GM23338 (cell line): ENCODE results near the gene MAP3K5. TPM values are rescaled to one million over a fixed set of nuclear protein-coding genes. Genes with fewer than 3 reads are reported as not detected.

Experiments
- ATAC-seq: fragments of 200-7000 bp; cut with Tn5 transposase; 3 replicates; pipeline ENCODE4 v1.9.1; 2020
- DNase-seq: peaks from one replicate; pipeline ENCODE4 v3.0.0-alpha.2; 2015; ENCODE audit warnings: low spot score
- H2AFZ ChIP-seq: fragments of 200-600 bp; sonication (generic); 2 replicates; pipeline ENCODE4 v1.8.0; 2016; ENCODE audit warnings: antibody characterized with exemption, mild to moderate bottlenecking, moderate library complexity
- H3F3A ChIP-seq: fragments of 200-600 bp; sonication (generic); replicated peaks from 2 replicates; pipeline ENCODE4 v1.8.0; 2017; ENCODE audit warnings: antibody characterized with exemption, mixed run types, low read depth
- H3K27ac ChIP-seq: fragments of 200-600 bp; sonication (generic); 2 replicates; pipeline ENCODE4 v1.6.1; 2016; ENCODE audit warnings: low read depth
- H3K27me3 ChIP-seq: fragments of 200-600 bp; sonication (generic); 2 replicates; pipeline ENCODE4 v1.8.0; 2016; ENCODE audit warnings: mild to moderate bottlenecking, mixed run types, moderate library complexity; ENCODE audit not compliant: insufficient read depth
- H3K36me3 ChIP-seq: fragments of 200-600 bp; sonication (generic); 2 replicates; pipeline ENCODE4 v1.8.0; 2016; ENCODE audit warnings: mild to moderate bottlenecking; ENCODE audit not compliant: insufficient read depth
- H3K4me1 ChIP-seq: fragments of 200-600 bp; sonication (generic); 2 replicates; pipeline ENCODE4 v1.8.0; 2016; ENCODE audit warnings: mild to moderate bottlenecking, moderate library complexity; ENCODE audit not compliant: insufficient read depth
- H3K4me2 ChIP-seq: fragments of 200-600 bp; sonication (generic); 2 replicates; pipeline ENCODE4 v1.7.1; 2017; ENCODE audit warnings: mixed run types
- H3K4me3 ChIP-seq: fragments of 200-600 bp; sonication (generic); 2 replicates; pipeline ENCODE4 v1.6.1; 2016; ENCODE audit warnings: mixed run types
- H3K79me2 ChIP-seq: fragments of 200-600 bp; sonication (generic); replicated peaks from 2 replicates; pipeline ENCODE4 v1.8.0; 2017; ENCODE audit warnings: mild to moderate bottlenecking; ENCODE audit not compliant: insufficient read depth
- H3K9me2 ChIP-seq: fragments of 200-600 bp; sonication (generic); 2 replicates; pipeline ENCODE4 v1.8.0; 2017; ENCODE audit not compliant: insufficient read depth
- H4K20me1 ChIP-seq: fragments of 200-600 bp; sonication (generic); replicated peaks from 2 replicates; pipeline ENCODE4 v1.8.0; 2017; ENCODE audit warnings: mild to moderate bottlenecking; ENCODE audit not compliant: insufficient read depth
- H3K27ac Mint-ChIP-seq: 2 replicates; pipeline ENCODE4 v1.8.0; 2020; ENCODE audit warnings: inconsistent platforms, mild to moderate bottlenecking, moderate library complexity, mixed read lengths
- H3K27me3 Mint-ChIP-seq: 3 replicates; pipeline ENCODE4 v1.8.0; 2022; ENCODE audit warnings: low read depth, mild to moderate bottlenecking, moderate library complexity, mixed read lengths, inconsistent platforms; ENCODE audit not compliant: insufficient read depth, poor library complexity
- H3K36me3 Mint-ChIP-seq: 3 replicates; pipeline ENCODE4 v1.8.0; 2021; ENCODE audit warnings: low read depth, mild to moderate bottlenecking, inconsistent platforms, moderate library complexity, mixed read lengths
- H3K4me1 Mint-ChIP-seq: 3 replicates; pipeline ENCODE4 v1.8.0; 2020; ENCODE audit warnings: mild to moderate bottlenecking, inconsistent platforms, mixed read lengths
- H3K4me3 Mint-ChIP-seq: 3 replicates; pipeline ENCODE4 v1.8.0; 2021; ENCODE audit warnings: moderate library complexity, mild to moderate bottlenecking, inconsistent platforms, mixed read lengths
- H3K9me3 Mint-ChIP-seq: 3 replicates; pipeline ENCODE4 v1.8.0; 2020; ENCODE audit warnings: moderate library complexity, mild to moderate bottlenecking, inconsistent platforms, mixed read lengths
- CREB1 ChIP-seq: fragments of 250-450 bp; sonication (Bioruptor Pico); IDR thresholded peaks from 2 replicates; pipeline ENCODE4 v1.5.0; 2020; ENCODE audit warnings: low read depth, mild to moderate bottlenecking, moderate library complexity
- ETS1 ChIP-seq: IDR thresholded peaks from 2 replicates; pipeline ENCODE4 v1.6.1; 2016; ENCODE audit warnings: antibody characterized with exemption
- EZH2 ChIP-seq: fragments of 200-600 bp; sonication (generic); IDR thresholded peaks from one replicate; pipeline ENCODE4 v1.8.0; 2017; ENCODE audit warnings: antibody characterized with exemption, mild to moderate bottlenecking, low read depth; ENCODE audit not compliant: unreplicated experiment
- EZH2phosphoT487 ChIP-seq: fragments of 200-600 bp; sonication (generic); IDR thresholded peaks from one replicate; pipeline ENCODE4 v1.8.1; 2018; ENCODE audit warnings: antibody characterized with exemption; ENCODE audit not compliant: unreplicated experiment
- JUNB ChIP-seq: IDR thresholded peaks from one replicate; pipeline ENCODE4 v1.6.1; 2016; ENCODE audit warnings: antibody characterized with exemption; ENCODE audit not compliant: unreplicated experiment
- NANOG ChIP-seq: IDR thresholded peaks from 2 replicates; pipeline ENCODE4 v1.6.1; 2016; ENCODE audit warnings: antibody characterized with exemption, borderline replicate concordance
- POLR2AphosphoS5 ChIP-seq: IDR thresholded peaks from 2 replicates; pipeline ENCODE4 v1.6.1; 2016; ENCODE audit warnings: antibody characterized with exemption, low read depth
- REST ChIP-seq: IDR thresholded peaks from one replicate; pipeline ENCODE4 v1.6.1; 2018; ENCODE audit warnings: antibody characterized with exemption; ENCODE audit not compliant: unreplicated experiment
- STAT1 ChIP-seq: IDR thresholded peaks from one replicate; pipeline ENCODE4 v1.6.1; 2016; ENCODE audit warnings: antibody characterized with exemption; ENCODE audit not compliant: unreplicated experiment
- ZNF114 ChIP-seq: fragments of 250-450 bp; sonication (Bioruptor Pico); IDR thresholded peaks from 2 replicates; pipeline ENCODE4 v1.5.0; 2020; ENCODE audit warnings: mild to moderate bottlenecking, moderate library complexity
- ZNF331 ChIP-seq: fragments of 250-450 bp; sonication (Bioruptor Pico); IDR thresholded peaks from 2 replicates; pipeline ENCODE4 v1.5.0; 2020; ENCODE audit warnings: low read depth, mild to moderate bottlenecking, moderate library complexity
- polyA plus RNA-seq: library from polyadenylated mRNA; unstranded; fragments of >200 nt; fragmentation: Nextera tagmentation; extraction: Ambion mirVana; gene quantifications from 2 replicates; pipeline ENCODE4 v1.2.1, GENCODE V29; 2016
- total RNA-seq: library from RNA; depleted of rRNA; stranded (reverse); fragments of >200 nt; shearing (Covaris generic); gene quantifications from 2 replicates; pipeline ENCODE4 v1.2.3, GENCODE V29; 2014
- TF ChIP-seq, protein P1 (sequence below): fragments of 250-450 bp; sonication (Bioruptor Pico); IDR thresholded peaks from 2 replicates; pipeline ENCODE4 v1.5.0; 2020; ENCODE audit warnings: mild to moderate bottlenecking, moderate library complexity
- TF ChIP-seq, protein P2 (sequence below), 2 experiments: fragments of 200-600 bp in 1 of 2; sonication (generic) in 1 of 2; conservative IDR thresholded peaks; 2 replicates each; pipeline versions ENCODE4 v1.5.1 to v1.6.1; 2016 to 2017; ENCODE audit warnings: antibody characterized with exemption in 2 of 2, low read depth in 2 of 2, mild to moderate bottlenecking in 2 of 2, moderate library complexity in 1 of 2

Gene MAP3K5
- total and polyA plus RNA-seq, 2 experiments from 2014 or later, result 0.76 to 2.8 TPM

DNA sequence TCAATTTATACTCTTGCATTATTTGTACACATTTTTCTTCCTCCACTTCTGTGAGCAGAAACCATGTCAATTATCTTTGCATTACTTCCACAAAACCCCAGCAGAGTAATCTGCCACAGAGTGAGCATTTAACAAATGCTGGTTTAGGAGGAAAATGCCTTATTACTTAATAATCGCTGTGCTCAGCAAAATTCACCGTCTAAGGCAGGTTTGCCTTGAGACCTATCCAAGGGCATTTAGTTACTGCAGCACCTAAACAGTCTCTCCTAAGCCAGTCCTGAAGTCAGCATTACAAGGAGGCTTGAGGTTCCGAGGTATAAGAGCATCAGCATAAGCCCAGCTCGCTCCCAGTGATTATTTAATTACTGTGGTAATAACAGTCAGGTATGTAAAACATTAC is 270.4 kb downstream of the MAP3K5 start:
- TF ChIP-seq REST (no peak), STAT1 (no peak), ETS1 (no peak), EZH2 (no peak), CREB1 (CRISPR knock-in tag) (no peak), EZH2phosphoT487 (no peak), POLR2AphosphoS5 (no peak), ZNF331 (CRISPR knock-in tag) (no peak), JUNB (no peak), NANOG (no peak), ZNF114 (CRISPR knock-in tag) (no peak)
- TF ChIP-seq, protein P1, sequence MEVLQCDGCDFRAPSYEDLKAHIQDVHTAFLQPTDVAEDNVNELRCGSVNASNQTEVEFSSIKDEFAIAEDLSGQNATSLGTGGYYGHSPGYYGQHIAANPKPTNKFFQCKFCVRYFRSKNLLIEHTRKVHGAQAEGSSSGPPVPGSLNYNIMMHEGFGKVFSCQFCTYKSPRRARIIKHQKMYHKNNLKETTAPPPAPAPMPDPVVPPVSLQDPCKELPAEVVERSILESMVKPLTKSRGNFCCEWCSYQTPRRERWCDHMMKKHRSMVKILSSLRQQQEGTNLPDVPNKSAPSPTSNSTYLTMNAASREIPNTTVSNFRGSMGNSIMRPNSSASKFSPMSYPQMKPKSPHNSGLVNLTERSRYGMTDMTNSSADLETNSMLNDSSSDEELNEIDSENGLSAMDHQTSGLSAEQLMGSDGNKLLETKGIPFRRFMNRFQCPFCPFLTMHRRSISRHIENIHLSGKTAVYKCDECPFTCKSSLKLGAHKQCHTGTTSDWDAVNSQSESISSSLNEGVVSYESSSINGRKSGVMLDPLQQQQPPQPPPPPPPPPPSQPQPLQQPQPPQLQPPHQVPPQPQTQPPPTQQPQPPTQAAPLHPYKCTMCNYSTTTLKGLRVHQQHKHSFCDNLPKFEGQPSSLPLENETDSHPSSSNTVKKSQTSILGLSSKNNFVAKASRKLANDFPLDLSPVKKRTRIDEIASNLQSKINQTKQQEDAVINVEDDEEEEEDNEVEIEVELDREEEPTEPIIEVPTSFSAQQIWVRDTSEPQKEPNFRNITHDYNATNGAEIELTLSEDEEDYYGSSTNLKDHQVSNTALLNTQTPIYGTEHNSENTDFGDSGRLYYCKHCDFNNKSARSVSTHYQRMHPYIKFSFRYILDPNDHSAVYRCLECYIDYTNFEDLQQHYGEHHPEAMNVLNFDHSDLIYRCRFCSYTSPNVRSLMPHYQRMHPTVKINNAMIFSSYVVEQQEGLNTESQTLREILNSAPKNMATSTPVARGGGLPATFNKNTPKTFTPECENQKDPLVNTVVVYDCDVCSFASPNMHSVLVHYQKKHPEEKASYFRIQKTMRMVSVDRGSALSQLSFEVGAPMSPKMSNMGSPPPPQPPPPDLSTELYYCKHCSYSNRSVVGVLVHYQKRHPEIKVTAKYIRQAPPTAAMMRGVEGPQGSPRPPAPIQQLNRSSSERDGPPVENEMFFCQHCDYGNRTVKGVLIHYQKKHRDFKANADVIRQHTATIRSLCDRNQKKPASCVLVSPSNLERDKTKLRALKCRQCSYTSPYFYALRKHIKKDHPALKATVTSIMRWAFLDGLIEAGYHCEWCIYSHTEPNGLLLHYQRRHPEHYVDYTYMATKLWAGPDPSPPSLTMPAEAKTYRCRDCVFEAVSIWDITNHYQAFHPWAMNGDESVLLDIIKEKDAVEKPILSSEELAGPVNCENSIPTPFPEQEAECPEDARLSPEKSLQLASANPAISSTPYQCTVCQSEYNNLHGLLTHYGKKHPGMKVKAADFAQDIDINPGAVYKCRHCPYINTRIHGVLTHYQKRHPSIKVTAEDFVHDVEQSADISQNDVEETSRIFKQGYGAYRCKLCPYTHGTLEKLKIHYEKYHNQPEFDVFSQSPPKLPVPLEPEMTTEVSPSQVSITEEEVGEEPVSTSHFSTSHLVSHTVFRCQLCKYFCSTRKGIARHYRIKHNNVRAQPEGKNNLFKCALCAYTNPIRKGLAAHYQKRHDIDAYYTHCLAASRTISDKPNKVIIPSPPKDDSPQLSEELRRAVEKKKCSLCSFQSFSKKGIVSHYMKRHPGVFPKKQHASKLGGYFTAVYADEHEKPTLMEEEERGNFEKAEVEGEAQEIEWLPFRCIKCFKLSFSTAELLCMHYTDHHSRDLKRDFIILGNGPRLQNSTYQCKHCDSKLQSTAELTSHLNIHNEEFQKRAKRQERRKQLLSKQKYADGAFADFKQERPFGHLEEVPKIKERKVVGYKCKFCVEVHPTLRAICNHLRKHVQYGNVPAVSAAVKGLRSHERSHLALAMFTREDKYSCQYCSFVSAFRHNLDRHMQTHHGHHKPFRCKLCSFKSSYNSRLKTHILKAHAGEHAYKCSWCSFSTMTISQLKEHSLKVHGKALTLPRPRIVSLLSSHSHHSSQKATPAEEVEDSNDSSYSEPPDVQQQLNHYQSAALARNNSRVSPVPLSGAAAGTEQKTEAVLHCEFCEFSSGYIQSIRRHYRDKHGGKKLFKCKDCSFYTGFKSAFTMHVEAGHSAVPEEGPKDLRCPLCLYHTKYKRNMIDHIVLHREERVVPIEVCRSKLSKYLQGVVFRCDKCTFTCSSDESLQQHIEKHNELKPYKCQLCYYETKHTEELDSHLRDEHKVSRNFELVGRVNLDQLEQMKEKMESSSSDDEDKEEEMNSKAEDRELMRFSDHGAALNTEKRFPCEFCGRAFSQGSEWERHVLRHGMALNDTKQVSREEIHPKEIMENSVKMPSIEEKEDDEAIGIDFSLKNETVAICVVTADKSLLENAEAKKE (CRISPR knock-in tag), result no peak
- TF ChIP-seq, protein P2, sequence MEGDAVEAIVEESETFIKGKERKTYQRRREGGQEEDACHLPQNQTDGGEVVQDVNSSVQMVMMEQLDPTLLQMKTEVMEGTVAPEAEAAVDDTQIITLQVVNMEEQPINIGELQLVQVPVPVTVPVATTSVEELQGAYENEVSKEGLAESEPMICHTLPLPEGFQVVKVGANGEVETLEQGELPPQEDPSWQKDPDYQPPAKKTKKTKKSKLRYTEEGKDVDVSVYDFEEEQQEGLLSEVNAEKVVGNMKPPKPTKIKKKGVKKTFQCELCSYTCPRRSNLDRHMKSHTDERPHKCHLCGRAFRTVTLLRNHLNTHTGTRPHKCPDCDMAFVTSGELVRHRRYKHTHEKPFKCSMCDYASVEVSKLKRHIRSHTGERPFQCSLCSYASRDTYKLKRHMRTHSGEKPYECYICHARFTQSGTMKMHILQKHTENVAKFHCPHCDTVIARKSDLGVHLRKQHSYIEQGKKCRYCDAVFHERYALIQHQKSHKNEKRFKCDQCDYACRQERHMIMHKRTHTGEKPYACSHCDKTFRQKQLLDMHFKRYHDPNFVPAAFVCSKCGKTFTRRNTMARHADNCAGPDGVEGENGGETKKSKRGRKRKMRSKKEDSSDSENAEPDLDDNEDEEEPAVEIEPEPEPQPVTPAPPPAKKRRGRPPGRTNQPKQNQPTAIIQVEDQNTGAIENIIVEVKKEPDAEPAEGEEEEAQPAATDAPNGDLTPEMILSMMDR (conservative IDR thresholded peaks at IDR 0.05; ENCODE audit: low read depth in 2 of 2), result no peak
- Mint-ChIP-seq H3K27ac (no peak overlapping the region), H3K4me3 (no peak overlapping the region), H3K36me3 (no peaks in the 10 kb centered on the region), H3K9me3 (no peaks in the 10 kb centered on the region), H3K27me3 (peaks cover 6% of the 10 kb centered on the region), H3K4me1 (peaks cover 56% of the 10 kb centered on the region)
- no peak for DNase-seq
- Histone ChIP-seq H3K4me2 (no peak overlapping the region), H3K27me3 (no peaks in the 10 kb centered on the region), H3K27ac (no peak overlapping the region), H3K4me1 (peaks cover 59% of the 10 kb centered on the region), H3F3A (no peaks in the 10 kb centered on the region; the same call in 1 of the 2 replicates), H3K79me2 (peaks cover 97% of the 10 kb centered on the region), H4K20me1 (peaks cover 7% of the 10 kb centered on the region; the same call in 1 of the 2 replicates), H2AFZ (no peak overlapping the region), H3K4me3 (no peak overlapping the region), H3K9me2 (no peaks in the 10 kb centered on the region; the same call in 1 of the 2 replicates), H3K36me3 (no peaks in the 10 kb centered on the region)
- ATAC-seq, result no peak
